Endothelial cell of umbilical vein (primary cell): Measurements from ENCODE around the gene CCDC61. TPM values are rescaled to one million over a fixed set of nuclear protein-coding genes. Genes with fewer than 3 reads are reported as not detected.

Experiments used
- BruUV-seq: library from RNA; stranded (reverse); fragments of 400-500 nt; replicated peaks from 2 replicates; lab custom pipeline; 2021; lab: Mats Ljungman, UMichigan
- CTCF ChIA-PET: fragments of 300-600, 350-600 bp; sonication (Branson Sonifier 250); formaldehyde crosslinking; loops from one replicate; lab custom pipeline; 2021; ENCODE audit warnings: antibody characterized with exemption, inconsistent platforms; lab: Charles Lee
- POLR2A ChIA-PET: fragments of 300-600, 350-600 bp; sonication (Branson Sonifier 250); formaldehyde crosslinking; loops from one replicate; lab custom pipeline; 2021; ENCODE audit warnings: antibody characterized with exemption, inconsistent platforms; lab: Charles Lee
- DNase-seq: peaks from one replicate; pipeline ENCODE4 v3.0.0-alpha.2; 2011; ENCODE audit warnings: low read depth, low spot score
- FAIRE-seq: peaks from 2 replicates; lab custom pipeline; 2011; peaks lifted over from hg19 to GRCh38; lab: Jason Lieb, UNC
- H2AFZ ChIP-seq: 2 replicates; pipeline ENCODE4 v1.6.0; 2012; ENCODE audit warnings: low read depth, low read length, control low read depth, inconsistent platforms
- H3K27ac ChIP-seq: 2 replicates; pipeline ENCODE4 v1.5.1; 2011; ENCODE audit warnings: low read depth, mild to moderate bottlenecking, control low read depth, low read length, moderate library complexity; ENCODE audit not compliant: insufficient read depth
- H3K27me3 ChIP-seq, 2 experiments: 2 replicates each; pipeline versions ENCODE4 v1.6.0 to v1.6.1; 2011; ENCODE audit warnings: low read length in 2 of 2, mixed read lengths in 1 of 2; ENCODE audit not compliant: control insufficient read depth in 2 of 2, insufficient read depth in 2 of 2
- H3K36me3 ChIP-seq, 2 experiments: 2 replicates in 1 of 2; 3 replicates in 1 of 2; pipeline ENCODE4 v1.5.1; 2011; ENCODE audit warnings: low read length in 2 of 2, mild to moderate bottlenecking in 1 of 2, moderate library complexity in 1 of 2; ENCODE audit not compliant: control insufficient read depth in 2 of 2, insufficient read depth in 2 of 2; ENCODE audit errors: extremely low read depth in 1 of 2
- H3K4me1 ChIP-seq: 3 replicates; pipeline ENCODE4 v1.5.1; 2011; ENCODE audit warnings: mild to moderate bottlenecking, low read length; ENCODE audit not compliant: control insufficient read depth, insufficient read depth; ENCODE audit errors: extremely low read depth
- H3K4me2 ChIP-seq: 2 replicates; pipeline ENCODE4 v1.6.1; 2011; ENCODE audit warnings: low read length, control low read depth, mixed read lengths; ENCODE audit not compliant: insufficient read depth
- H3K4me3 ChIP-seq, 3 experiments: fragments of 200-600 bp in 1 of 3; sonication (generic), shearing (Covaris generic) in 1 of 3; replicated peaks in 1 of 3; 2 replicates each; pipeline ENCODE4 v1.5.1; 2011 to 2016; ENCODE audit warnings: control low read depth in 3 of 3, low read length in 3 of 3, mild to moderate bottlenecking in 2 of 3, inconsistent platforms in 1 of 3, low read depth in 1 of 3, moderate library complexity in 1 of 3; ENCODE audit not compliant: insufficient read depth in 1 of 3
- H3K79me2 ChIP-seq: 2 replicates; pipeline ENCODE4 v1.6.0; 2012; ENCODE audit warnings: low read length, inconsistent platforms; ENCODE audit not compliant: control insufficient read depth, insufficient read depth
- H3K9ac ChIP-seq: replicated peaks from 2 replicates; pipeline ENCODE3; 2011; ENCODE audit warnings: low read length, control low read depth; ENCODE audit not compliant: insufficient read depth; ENCODE audit errors: extremely low read depth
- H3K9me1 ChIP-seq: replicated peaks from 3 replicates; pipeline ENCODE4 v1.6.0; 2011; ENCODE audit warnings: mild to moderate bottlenecking, low read length; ENCODE audit not compliant: control insufficient read depth, insufficient read depth; ENCODE audit errors: extremely low read depth
- H3K9me3 ChIP-seq: replicated peaks from 2 replicates; pipeline ENCODE4 v1.5.1; 2012; ENCODE audit warnings: low read length, inconsistent platforms; ENCODE audit not compliant: control insufficient read depth, insufficient read depth
- H4K20me1 ChIP-seq: replicated peaks from 2 replicates; pipeline ENCODE3; 2011; ENCODE audit warnings: mild to moderate bottlenecking, low read length; ENCODE audit not compliant: control insufficient read depth, insufficient read depth; ENCODE audit errors: extremely low read depth
- CTCF ChIP-seq, 2 donors: IDR thresholded peaks; 1 replicate in 1 of 2; 2 replicates in 1 of 2; pipeline ENCODE4 v1.5.1; 2011; ENCODE audit warnings: low read length in 2 of 2, mild to moderate bottlenecking in 2 of 2, moderate library complexity in 2 of 2, control low read depth in 1 of 2, inconsistent platforms in 1 of 2, low read depth in 1 of 2; ENCODE audit not compliant: insufficient read depth in 1 of 2; ENCODE audit errors: extremely low read depth in 1 of 2
- EZH2 ChIP-seq: IDR thresholded peaks from 2 replicates; pipeline ENCODE4 v1.6.1; 2012; ENCODE audit warnings: borderline replicate concordance, low read depth, mild to moderate bottlenecking, moderate library complexity, low read length, inconsistent platforms; ENCODE audit not compliant: severe bottlenecking
- FOS ChIP-seq: IDR thresholded peaks from 2 replicates; pipeline ENCODE4 v1.6.1; 2011; ENCODE audit warnings: mild to moderate bottlenecking, low read length, moderate library complexity, borderline replicate concordance; ENCODE audit not compliant: insufficient read depth
- MAX ChIP-seq: IDR thresholded peaks from 2 replicates; pipeline ENCODE4 v1.6.1; 2011; ENCODE audit not compliant: insufficient read depth, insufficient read length
- MYC ChIP-seq: IDR thresholded peaks from one replicate; pipeline ENCODE4 v1.6.1; 2011; ENCODE audit warnings: mild to moderate bottlenecking, low read depth, low read length
- POLR2A ChIP-seq: IDR thresholded peaks from 2 replicates; pipeline ENCODE4 v1.6.1; 2012; ENCODE audit warnings: low read depth, mild to moderate bottlenecking, control low read depth, low read length
- POLR2AphosphoS5 ChIP-seq: IDR thresholded peaks from 2 replicates; pipeline ENCODE4 v1.6.1; 2012; ENCODE audit warnings: low read depth, mild to moderate bottlenecking, control low read depth, low read length, moderate library complexity; ENCODE audit not compliant: insufficient read depth
- dilution Hi-C: fragments of 300-500 bp; cut with MboI; formaldehyde crosslinking; loops from one replicate; pipeline ENCODE4 v1.15.0; 2019; ENCODE audit warnings: low sequenced_read_pairs; ENCODE audit not compliant: extremely low pct_ligation_motif_present
- intact Hi-C: fragments of 100-400 bp; cut with micrococcal nuclease; formaldehyde crosslinking; loops from one replicate; pipeline ENCODE4 v1.10.0; 2022
- polyA plus RNA-seq, 4 experiments: library from polyadenylated mRNA; depleted of rRNA in 3 of 4; stranded (reverse) in 3 of 4; unstranded in 1 of 4; fragments of >200 nt; gene quantifications; 2 replicates each; pipeline versions ENCODE4 v1.2.1 to v1.2.3, GENCODE V29; 2011 to 2012; ENCODE audit warnings: missing spikeins in 1 of 4
- total RNA-seq: library from RNA; stranded (reverse); gene quantifications from 2 replicates; pipeline ENCODE4 v1.2.3, GENCODE V29; 2021

Gene CCDC61
- total and polyA plus RNA-seq, 2 donors (not counting 3 experiments of a cell fraction or from before 2014, with no cell fraction given), result 10.3 to 20.1 TPM

DNA sequence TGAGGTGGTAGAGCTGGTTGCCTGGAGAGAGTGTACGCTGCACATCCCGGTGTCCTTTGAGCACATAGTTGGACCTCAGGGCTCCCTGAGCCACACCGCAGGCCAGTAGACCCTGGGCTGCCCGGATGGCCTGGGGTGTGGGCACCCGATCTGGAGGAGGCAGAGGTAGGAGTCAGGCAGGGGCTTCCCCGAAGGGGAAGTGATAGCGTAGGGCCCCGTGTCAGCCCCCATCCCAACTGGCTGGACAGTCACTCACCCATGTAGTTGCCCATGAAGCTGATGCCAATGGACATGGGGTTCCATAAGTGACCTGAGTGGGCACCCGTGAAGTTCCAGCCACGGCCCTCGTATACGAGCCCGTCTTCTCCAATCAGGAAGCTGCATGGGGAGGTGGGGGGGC, 24.0 kb downstream of the CCDC61 start:
- Histone ChIP-seq H2AFZ (no peak overlapping the region), H4K20me1 (no peaks in the 10 kb centered on the region), H3K4me2 (no peak overlapping the region), H3K9me1 (no peaks in the 10 kb centered on the region), H3K4me3 (no peak overlapping the region), H3K36me3 (peaks cover 0 to 5% of the 10 kb centered on the region in 2 experiments), H3K9me3 (no peaks in the 10 kb centered on the region), H3K79me2 (no peaks in the 10 kb centered on the region), H3K27me3 (peaks cover 6 to 13% of the 10 kb centered on the region in 2 experiments), H3K9ac (no peak overlapping the region), H3K27ac (no peak overlapping the region), H3K4me1 (peaks cover 16% of the 10 kb centered on the region)
- no peak for DNase-seq
- POLR2A ChIA-PET, result no interaction called here
- FAIRE-seq, result no peak
- dilution Hi-C loops, result no loop called here
- intact Hi-C loops, result loop anchor here (5.0 kb wide), 1 partner anchor 92 kb away; no protein-coding TSS in a partner anchor
- BruUV-seq, result no TSS peak
- CTCF ChIA-PET, result interaction anchor here (1.3 to 12.1 kb wide), 4 partner anchors 10 to 246 kb away, joined by 3 to 460 read pairs (median 16); no protein-coding TSS in a partner anchor
- TF ChIP-seq MYC (no peak), EZH2 (no peak), POLR2A (no peak), CTCF (IDR thresholded peaks at IDR 0.05; ENCODE audit: extremely low read depth in 1 of 2, insufficient read depth in 1 of 2, low read depth in 1 of 2, low read length in 2 of 2) (no peak), POLR2AphosphoS5 (no peak), FOS (no peak), MAX (no peak)
